Stimulated activated naive CD8-positive, alpha-beta T cell treated with anti-CD3 and anti-CD28 coated beads, Interleukin-15, Interleukin-2, amounts not matched to agents 100 U/mL and 50 U/mL, for 24 hours (primary cell): ENCODE measurements around the gene NPTN.

Experiments
- ATAC-seq: fragments of 150-1000 bp; cut with Tn5 transposase; one replicate; pipeline ENCODE4 v1.10.0; 2021
- DNase-seq: peaks from one replicate; pipeline ENCODE4 v3.0.0; 2021

NPTN gene

GRCh38 chr15:73518180-73518862 is 114.9 kb downstream of the NPTN start:
- DNase-seq (no peak), ATAC-seq (no peak)

GRCh38 chr15:73517566-73517965 is 115.6 kb downstream of the NPTN start:
- no peak for ATAC-seq

GRCh38 chr15:73515527-73515926 is 117.7 kb downstream of the NPTN start:
- ATAC-seq, result no peak
- no peak for DNase-seq

More at GRCh38 chr15:73517566-73517965, 115.6 kb downstream of the NPTN start:
- no peak for DNase-seq
